NCI-H460 (cell line): Measurements from ENCODE around the gene ARL8A. TPM values are rescaled to one million over a fixed set of nuclear protein-coding genes. Genes with fewer than 3 reads are reported as not detected.
"Not testable (repeated sequence)": the region's sequence is repeated elsewhere in the genome, so short reads cannot be mapped to it uniquely, and the experiment has no call there.

ENCODE experiments used
- DNase-seq: peaks from one replicate; pipeline ENCODE4 v3.0.0-alpha.2; 2016; ENCODE audit warnings: low read depth; ENCODE audit errors: extremely low read depth
- total RNA-seq: library from RNA; depleted of rRNA; stranded (reverse); fragments of >200 nt; shearing (Covaris generic); gene quantifications from 2 replicates; pipeline ENCODE4 v1.2.3, GENCODE V29; 2014

Gene ARL8A
- total RNA-seq, 1 experiment from 2014 or later: 43.8 TPM

DNA sequence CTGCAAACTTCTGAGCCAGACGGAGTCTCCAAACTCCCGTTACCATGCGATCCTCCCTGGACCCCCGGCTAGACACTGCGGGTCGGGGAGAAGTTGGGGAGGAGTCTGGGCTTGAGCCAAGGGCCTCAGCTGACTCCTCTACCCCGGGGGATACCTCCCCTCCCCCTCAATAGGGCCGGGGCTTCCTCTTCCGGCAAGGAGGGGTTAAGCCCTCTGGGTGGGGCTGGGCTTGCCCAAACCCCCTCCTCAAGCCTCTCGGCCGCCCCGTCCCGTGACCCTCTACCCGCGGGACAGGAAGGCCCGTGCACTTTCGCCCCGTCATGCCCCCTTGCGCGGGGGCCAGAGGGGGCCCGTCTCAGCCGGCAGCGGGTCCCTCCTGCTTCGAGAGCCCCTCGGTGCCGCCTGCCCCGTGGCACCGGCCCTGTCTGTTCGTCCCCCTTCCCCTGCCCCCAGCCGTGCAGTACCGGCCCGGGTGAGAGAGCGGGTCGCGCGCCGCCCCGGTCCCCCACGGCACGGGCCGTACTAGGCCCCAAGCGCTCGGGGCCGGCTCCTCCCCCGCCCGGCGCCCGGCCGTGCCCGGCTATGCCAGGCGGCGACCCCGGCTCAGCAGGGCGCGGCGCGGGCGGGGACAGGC lies 652 bp downstream of the ARL8A start:
- DNase-seq: no peak

DNA sequence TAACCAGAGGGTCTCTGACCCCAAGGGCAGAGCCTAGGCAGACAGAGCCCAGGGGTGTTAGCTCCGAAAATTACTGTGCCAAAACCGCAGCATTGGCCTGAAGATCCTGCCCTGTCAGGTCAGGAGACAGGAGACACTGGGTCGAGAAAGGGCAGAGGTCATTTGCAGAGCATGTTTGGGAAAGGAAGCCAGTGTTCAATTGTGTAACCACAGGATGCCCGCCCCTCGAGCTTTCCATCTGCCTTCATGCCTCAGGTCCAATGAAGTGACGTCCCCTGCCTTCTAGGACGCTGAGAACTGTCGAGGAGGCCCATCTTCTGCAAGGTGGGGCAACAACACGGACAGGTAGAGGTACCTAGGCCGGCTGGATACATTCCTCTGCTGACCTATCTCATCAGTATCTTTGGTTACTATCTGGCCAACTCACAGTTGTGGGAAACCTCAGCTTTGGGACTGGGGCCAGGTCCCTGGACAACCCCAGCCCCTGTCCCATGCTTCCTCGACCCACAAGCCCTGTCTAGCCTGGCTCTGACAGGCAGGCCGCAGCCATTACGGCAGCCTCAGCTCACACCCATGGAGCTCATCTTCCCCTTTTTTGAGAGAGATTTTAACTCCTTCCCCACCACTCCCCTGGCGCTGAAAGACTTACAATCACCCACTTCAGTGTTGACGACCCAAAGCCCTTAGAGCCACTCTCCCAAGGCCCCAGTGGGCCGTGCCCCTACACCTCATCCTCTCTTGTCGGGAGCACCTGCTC lies 1.3 kb downstream of the ARL8A start:
- DNase-seq: no peak

DNA sequence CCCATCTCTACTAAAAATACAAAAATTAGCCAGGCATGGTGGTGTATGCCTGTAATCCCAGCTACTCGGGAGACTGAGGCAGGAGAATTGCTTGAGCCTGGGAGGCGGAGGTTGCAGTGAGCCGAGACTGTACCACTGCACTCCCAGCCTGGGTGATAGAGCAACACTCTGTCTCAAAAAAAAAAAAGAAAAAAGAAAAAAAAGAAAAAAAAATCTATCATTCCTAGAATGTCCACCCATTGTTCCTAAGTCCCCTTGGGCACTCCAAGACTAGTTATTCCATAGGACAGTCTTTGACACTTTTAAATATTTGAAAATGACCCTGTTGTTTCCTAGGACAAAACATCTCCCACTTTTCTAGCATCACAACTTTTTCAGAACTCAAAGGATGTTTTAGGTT lies 3.1 kb downstream of the ARL8A start:
- DNase-seq: not testable (repeated sequence)

DNA sequence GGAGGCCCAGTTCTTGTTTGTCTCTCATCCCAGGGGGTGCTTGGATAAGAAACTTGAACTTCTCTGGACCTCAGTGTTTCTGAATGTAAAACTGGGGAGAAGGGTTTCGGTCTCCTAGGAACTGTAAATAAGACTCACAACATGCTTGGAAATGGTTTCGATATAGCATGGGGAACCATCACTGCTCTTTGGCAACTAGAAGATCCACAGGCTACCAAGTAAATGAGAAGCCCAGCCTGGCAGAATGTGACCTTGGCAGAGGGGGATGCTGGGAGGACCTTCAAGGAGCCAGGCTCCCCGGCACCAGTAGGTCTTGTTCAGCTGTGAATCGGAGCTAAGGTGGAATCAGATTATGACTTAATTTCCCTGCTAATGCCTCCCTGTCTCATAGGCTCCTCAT lies 3.7 kb downstream of the ARL8A start:
- DNase-seq: no peak

DNA sequence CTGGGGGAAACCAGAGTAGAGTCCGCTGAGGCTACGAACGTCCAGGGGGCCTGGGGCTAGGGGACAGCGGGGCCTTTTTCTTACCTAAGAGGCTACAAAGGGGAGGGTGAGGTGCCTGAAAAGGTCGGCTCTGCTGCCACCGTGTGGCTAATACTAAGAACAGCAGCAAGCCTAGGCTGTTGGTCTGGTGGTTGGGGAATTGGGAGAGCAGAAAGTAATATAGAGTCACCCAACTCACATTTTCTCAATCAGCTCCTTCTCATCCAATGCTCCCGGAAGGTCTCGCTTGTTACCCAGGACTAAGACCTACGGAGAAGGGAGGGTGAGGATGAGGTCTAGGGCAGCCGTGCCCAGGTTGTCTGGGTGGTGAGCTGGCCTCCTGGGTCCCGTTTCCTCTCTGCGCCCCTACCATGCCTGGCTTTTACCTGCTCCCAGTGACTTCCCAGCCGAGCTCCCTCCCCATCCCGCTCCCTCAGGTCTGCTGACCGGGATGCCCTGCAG lies 9.3 kb downstream of the ARL8A start:
- peak; percentile 68 for DNase-seq

DNA sequence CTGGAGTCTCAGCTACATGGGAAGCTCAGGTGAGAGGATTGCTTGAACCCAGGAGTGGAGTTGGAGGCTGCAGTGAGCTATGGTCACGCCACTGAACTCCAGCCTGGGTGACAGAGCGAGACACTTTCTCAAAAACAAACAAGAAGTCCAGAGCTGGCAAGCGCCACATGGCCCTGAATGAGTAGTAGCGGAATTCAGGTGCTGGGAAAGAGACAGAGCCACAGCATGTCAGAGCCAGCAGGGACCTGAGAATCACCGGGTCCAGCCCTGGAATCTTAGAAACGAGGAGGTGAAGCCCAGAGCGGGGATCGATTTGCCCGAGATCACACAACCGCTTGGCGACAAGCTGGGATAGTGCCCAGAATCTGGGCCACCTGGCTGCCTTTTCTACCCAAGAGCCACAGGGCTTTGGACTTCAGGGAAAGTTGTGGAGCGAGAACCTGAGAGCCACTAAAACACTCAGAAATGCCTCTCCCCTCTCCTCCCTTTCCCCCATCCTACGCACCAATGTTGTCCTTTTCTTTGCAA lies 9.8 kb downstream of the ARL8A start:
- no peak for DNase-seq

DNA sequence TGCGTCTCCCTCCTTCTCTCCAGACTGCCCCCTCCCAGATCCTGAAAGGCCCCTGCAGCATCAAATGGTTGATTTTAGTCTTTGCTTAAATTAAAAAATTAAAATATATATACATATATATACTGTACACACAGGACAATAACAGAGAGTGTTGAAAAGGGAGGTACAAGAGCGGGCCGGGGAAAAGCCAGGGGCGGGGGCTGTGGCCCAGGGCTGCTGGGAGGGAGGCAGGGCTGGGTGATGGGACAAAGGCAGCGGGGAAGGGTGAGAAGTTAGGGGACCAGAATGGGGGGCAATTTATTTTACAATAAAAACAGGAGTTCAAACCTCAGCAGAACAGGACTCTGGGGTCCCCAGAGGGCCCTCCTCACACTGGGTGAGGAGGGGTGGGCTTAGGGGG lies 10.5 kb downstream of the ARL8A start:
- DNase-seq: no peak

DNA sequence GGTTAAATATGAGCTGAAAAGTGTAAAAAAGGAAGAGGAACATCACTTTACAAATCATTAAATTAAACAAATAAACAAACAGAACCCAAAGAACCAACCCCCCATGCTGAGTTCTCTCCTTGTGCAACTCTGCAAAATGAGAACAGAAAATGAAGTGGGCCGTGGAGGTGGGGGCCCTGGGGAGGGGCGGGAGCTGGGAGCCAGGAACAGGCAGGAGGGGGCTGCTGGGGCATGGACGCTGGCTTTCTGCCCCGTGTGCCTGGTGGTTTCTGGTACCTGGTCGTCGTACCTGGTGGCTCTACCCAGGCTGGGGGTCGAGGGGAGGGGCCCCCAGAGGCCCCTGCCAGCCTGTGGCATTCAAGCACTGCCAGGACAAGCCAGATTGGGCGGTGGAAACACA lies 11.0 kb downstream of the ARL8A start:
- no peak for DNase-seq

DNA sequence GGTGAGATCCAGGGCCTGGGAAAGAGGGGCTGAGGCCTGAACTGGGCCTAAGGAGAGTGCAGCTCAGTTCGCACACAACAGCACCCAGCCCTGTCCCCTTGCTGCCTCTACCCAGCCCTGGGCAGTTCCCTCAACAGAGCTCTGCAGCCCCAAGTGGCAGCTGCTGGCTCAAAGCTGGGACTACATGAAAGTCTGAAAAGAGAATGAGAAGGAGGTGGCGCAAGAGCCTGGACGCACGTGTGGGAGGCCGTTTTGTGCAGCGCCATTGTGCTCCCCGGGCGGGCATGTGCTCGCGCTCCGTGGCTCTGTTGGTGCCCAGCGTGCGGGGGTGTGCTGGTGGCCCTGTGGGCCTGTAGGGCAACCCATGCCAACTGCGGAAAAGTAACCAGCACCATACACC lies 11.5 kb downstream of the ARL8A start:
- DNase-seq: no peak

DNA sequence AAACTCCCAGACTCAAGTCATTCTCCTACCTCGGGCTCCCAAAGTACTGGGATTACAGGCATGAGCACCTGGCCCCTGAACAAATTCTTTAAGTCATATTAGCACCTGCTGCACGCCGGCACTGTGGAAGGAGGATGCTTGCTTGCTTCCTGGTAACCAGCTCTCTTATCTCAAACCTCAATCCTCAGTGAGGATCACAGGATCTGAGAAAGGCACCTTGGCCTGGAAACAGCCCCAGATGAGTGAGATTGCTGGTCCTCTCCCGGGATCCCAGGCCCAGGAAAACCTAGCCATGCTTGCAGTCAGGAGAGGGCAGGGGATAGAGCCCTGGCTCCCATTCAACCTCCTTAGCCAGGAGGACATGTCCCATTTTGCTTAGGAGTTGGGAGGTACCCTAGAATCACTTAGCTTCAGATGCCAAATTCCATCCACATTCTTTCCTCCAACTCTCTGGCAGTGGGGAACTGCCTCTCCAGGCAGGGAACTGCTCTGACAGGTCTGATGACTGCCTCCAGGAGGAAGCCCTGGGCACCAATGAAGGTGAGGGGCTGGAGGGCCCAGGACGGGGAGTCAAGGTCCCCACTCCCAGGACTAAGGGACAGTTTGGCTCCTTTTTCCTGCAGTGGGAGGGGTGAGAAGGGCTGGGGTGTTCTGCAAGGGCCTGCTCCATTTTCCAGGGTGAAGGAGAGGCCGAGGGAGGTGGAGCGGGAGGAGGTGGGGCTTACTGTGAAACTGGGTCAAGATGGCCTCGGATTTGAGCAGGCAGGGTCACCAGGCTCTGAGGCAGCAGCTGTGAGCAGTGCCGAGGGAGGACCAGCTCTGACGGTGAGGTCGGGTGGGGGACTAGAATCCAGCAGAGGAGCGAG lies 12.3 kb downstream of the ARL8A start:
- no peak for DNase-seq

DNA sequence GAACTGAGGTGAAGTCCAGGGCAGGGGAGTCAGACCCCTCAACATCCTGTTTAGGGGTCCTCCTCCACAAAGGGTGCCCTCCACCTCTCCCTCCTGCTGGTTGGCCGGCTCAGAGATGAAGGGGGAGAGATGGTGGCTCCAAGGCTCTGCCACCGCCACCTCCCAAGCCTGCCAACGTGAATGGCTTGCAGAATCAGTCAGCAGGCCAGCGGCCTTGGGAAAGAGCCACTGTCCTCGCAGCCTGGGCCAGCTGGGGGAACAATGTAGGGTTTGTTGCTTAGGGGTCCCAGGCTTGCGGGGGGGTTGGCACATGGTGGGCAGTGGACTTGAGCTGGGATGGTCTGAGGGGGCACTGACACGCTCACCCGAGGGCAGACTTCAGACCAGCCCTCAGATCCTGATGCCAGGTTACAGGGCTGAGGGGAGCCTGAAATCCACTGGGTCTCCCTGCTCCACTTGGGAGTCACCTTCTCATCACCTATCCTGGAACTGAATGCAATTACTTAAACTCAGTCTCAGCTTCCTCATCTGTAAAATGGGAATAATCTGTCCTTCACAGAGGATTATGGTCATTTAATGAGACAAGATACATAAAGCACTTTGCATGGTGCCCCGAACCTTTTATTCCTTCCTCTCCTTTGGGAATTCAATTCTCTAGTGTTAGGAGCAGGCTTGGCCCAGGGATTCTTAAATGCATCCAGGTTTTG lies 13.6 kb downstream of the ARL8A start:
- DNase-seq: no peak

DNA sequence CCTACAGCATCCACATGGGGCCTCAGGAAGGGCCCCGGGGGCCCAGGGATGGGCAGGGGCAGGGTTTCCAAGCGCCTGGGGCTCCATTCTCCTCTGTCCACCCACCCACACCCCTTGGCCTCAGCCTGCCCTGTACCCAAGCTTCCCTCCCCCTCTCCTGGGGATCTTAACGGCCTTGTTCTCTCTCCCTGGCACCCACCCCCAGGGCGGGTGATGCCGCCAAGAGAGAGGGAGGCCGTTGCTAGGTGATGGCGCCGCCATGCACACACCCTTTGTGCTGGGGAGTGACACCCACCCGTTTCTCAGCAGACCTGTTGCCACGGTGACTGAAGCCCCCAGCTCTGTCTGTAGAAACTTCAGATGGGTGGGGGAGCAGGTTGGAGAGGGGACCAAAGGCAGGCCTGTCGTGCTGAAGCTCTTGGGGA lies 14.2 kb downstream of the ARL8A start:
- DNase-seq: no peak

DNA sequence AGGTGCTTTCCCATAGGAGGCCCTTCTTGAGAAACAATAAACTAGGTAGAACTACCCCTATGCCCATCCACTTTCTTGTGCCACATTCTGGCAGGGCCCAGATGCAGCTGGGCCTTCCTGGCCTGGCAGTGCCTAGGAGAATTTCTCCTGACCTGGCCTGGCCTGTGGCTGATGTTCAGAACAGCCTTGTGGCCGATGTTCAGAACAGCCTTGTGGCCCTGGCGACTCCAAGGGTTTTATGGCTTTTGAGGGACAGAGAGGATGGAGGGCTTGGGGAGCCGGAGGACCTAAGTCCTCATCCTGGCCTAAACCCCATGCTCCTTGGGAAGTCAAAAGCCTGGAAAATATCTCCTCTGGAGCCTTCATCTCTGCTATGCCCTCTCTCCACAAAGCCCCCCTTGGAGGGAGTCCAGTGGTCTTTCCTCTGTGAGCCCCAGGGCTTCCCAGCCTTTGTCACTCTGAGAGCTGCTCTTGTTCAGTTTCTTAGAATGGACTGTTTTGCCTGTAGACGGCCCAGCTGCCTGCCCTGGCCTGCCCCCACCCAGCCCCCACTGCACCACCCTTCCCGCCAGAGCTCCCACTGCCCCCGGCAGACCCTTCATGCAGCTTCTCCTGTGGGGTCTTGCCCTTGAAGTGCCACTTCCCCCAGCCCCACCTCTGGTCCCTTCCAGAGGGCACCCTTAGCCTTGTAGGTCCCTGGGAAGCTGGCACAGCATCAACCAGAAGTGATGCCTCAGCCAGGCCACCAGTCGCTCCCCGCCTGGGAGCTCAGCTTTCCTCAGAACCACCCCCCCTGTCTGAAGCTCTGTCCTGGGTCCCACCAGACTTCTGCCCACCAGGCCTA lies 14.9 kb downstream of the ARL8A start:
- DNase-seq: no peak

DNA sequence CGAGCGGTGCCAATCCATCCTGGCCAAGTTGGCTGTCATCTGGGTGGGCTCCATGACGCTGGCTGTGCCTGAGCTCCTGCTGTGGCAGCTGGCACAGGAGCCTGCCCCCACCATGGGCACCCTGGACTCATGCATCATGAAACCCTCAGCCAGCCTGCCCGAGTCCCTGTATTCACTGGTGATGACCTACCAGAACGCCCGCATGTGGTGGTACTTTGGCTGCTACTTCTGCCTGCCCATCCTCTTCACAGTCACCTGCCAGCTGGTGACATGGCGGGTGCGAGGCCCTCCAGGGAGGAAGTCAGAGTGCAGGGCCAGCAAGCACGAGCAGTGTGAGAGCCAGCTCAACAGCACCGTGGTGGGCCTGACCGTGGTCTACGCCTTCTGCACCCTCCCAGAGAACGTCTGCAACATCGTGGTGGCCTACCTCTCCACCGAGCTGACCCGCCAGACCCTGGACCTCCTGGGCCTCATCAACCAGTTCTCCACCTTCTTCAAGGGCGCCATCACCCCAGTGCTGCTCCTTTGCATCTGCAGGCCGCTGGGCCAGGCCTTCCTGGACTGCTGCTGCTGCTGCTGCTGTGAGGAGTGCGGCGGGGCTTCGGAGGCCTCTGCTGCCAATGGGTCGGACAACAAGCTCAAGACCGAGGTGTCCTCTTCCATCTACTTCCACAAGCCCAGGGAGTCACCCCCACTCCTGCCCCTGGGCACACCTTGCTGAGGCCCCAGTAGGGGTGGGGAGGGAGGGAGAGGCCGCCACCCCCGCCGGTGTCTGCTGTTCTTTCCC lies 16.5 kb downstream of the ARL8A start:
- no peak for DNase-seq

DNA sequence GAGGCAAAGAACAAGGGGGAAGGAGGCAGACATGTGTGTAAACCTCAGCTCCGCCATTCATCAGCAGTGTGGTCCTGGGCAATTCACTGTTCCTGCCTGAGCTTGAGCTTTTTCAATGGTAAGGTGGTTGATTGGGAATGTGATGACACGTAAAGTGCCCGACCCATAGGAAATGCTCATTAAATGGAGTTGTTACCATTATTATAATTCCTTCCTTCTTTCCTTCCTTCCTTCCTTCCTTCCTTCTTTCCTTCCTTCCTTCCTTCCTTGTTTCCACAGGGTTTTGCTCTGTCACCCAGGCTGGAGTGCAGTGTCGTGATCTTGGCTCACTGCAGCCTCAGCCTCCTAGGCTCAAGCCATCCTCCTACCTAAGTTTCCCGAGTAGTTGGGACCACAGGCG lies 17.5 kb downstream of the ARL8A start:
- DNase-seq: no peak

DNA sequence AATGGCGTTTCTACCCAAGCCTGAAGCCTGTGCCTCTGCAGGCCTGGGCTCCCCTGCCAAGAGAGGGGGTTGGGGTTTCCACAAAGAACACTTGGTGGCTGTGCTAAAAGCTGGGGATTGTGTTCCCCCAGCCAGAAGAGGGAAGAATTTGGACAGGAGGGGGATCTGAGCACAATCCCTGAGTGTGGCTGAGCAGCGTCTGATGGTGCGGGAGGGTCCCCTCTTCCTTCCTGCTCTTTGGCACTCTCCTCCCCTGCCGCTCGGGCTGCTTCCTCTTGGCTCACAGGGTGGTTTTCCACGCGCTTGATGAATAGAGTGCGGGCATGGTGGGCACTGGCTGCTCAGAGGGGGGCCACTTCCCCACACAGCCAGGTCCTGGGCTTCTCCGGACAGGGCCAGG lies 18.1 kb downstream of the ARL8A start:
- no peak for DNase-seq

DNA sequence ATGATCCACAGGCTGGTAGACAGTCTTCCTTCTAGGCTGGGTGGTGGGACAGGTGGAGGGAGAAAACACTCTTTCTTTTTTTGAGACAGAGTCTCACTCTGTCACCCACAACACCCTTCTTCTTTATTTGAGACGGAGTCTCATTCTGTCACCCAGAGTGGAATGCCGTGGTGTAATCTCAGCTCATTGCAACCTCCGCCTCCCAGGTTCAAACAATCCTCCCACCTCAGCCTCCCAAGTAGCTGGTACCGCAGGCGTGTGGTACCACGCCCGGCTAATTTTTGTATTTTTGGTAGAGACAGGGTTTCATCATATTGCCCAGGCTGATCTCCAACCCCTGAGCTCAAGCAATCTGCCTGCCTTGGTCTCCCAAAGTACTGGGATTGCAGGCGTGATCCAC lies 18.9 kb downstream of the ARL8A start:
- no peak for DNase-seq

DNA sequence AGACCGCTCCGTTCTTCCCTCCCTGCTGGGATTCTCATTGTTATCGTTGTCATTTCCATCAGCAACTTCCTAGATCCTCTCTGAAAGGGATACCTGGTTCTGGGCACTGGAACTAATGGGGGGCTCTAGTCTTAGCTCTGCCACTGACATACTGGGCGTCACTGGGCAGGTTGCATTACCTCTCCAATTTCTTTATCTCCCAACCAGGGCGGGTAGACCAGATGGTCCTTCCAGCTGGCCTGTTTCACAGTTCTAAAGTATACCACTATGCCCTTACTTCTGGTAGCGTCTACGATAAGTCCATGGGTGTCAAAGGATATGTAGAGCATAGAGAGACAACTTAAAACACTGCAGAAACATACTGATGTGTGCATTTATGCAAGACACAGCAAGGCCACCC lies 20.4 kb downstream of the ARL8A start:
- no peak for DNase-seq

DNA sequence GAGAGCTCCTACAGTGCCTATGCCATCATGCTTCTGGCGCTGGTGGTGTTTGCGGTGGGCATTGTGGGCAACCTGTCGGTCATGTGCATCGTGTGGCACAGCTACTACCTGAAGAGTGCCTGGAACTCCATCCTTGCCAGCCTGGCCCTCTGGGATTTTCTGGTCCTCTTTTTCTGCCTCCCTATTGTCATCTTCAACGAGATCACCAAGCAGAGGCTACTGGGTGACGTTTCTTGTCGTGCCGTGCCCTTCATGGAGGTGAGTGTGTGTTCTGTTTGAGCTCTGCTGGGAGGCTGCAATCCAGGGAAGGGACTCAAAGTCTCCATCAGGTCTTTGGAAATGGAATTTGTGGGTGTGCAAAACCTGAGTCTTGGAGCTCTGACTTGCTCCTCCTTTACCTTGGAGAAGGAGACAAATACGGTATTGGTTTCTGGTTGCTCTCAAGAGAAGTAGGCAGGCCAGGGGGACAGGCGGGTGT lies 21.2 kb downstream of the ARL8A start:
- DNase-seq: no peak
